ENCODE results near the gene LRRC3.

The LRRC3 gene

GRCh38 chr21:44466351-44466954 is 11.1 kb downstream of the LRRC3 start:
- Histone ChIP-seq H3K27ac (ENCODE audit: low read length, poor library complexity, severe bottlenecking) (no peak overlapping the region), H2BK5ac (ENCODE audit: low read depth, low read length, poor library complexity, severe bottlenecking) (no peak overlapping the region), H4K8ac (ENCODE audit: low read length) (no peak overlapping the region), H3K4ac (ENCODE audit: low read depth in 1 of 2, low read length in 2 of 2) (no peak overlapping the region), H2AFZ (ENCODE audit: low read depth, low read length) (no peak overlapping the region), H2BK120ac (ENCODE audit: low read depth, low read length) (no peak overlapping the region), H3K14ac (ENCODE audit: low read length in 2 of 2) (no peak overlapping the region), H3K36me3 (ENCODE audit: control insufficient read depth in 1 of 2, insufficient read depth in 2 of 2, low read depth in 1 of 2, low read length in 2 of 2) (no peaks in the 10 kb centered on the region), H4K91ac (ENCODE audit: low read length) (no peak overlapping the region), H2BK12ac (ENCODE audit: low read length in 2 of 2) (no peak overlapping the region), H3K4me2 (ENCODE audit: low read length, poor library complexity, severe bottlenecking) (no peak overlapping the region), H3K79me1 (replicated peaks; ENCODE audit: low read length, poor library complexity, severe bottlenecking) (no peaks in the 10 kb centered on the region), H3K9ac (ENCODE audit: low read length) (no peak overlapping the region), H3K18ac (ENCODE audit: low read depth in 1 of 2, low read length in 2 of 2) (no peak overlapping the region), H3K9me3 (ENCODE audit: control insufficient read depth, low read length) (no peaks in the 10 kb centered on the region), H3K23ac (ENCODE audit: low read length in 2 of 2) (no peak overlapping the region), H3K4me3 (ENCODE audit: insufficient read depth in 1 of 2, low read depth in 1 of 2, low read length in 2 of 2) (no peak overlapping the region), H2BK15ac (ENCODE audit: low read depth, poor library complexity, severe bottlenecking) (no peak overlapping the region), H2AK5ac (ENCODE audit: low read length, severe bottlenecking) (no peak overlapping the region), H3K27me3 (ENCODE audit: control insufficient read depth in 1 of 2, insufficient read depth in 1 of 2, low read length in 2 of 2) (peaks cover 0 to 11% of the 10 kb centered on the region in 2 experiments), H3K4me1 (ENCODE audit: control insufficient read depth, insufficient read depth, low read depth, low read length) (no peaks in the 10 kb centered on the region)
- WGBS: 93% methylated on average over 16 of the region's 16 CpGs
- no peak for DNase-seq

- no peak overlapping the region for H2AK5ac ChIP-seq (ENCODE audit: low read length, severe bottlenecking)
- H3K27ac ChIP-seq (ENCODE audit: low read length, poor library complexity, severe bottlenecking): no peak overlapping the region
- no peak for DNase-seq
Measured at GRCh38 chr21:44466996-44467858, 11.9 kb downstream of the LRRC3 start.

DNA sequence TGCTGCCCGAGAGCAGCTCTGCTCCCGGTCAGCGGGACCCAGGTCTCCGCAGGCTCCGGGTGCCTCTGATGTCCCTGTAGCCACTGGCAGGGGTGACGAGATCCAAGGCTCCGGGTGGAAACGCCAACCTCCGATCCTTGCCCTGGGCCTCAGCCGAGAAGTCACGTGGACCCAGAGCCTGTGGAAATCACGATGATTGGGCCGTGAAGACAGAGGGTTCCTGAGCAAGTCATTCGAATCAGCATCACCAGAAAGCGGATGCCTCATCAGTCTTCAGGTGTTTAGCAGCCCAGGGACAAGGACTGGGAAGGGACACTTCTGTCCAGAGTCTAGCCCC is 12.5 kb downstream of the LRRC3 start:
- no peak overlapping the region for H3K23ac ChIP-seq (ENCODE audit: low read length in 2 of 2)
- no peak overlapping the region for H3K14ac ChIP-seq (ENCODE audit: low read length in 2 of 2)
- H3K9me3 ChIP-seq (ENCODE audit: control insufficient read depth, low read length): no peaks in the 10 kb centered on the region
- no peak overlapping the region for H2AK5ac ChIP-seq (ENCODE audit: low read length, severe bottlenecking)
- H2AFZ ChIP-seq (ENCODE audit: low read depth, low read length): no peak overlapping the region
- H2BK120ac ChIP-seq (ENCODE audit: low read depth, low read length): no peak overlapping the region
- no peaks in the 10 kb centered on the region for H3K4me1 ChIP-seq (ENCODE audit: control insufficient read depth, insufficient read depth, low read depth, low read length)
- H2BK15ac ChIP-seq (ENCODE audit: low read depth, poor library complexity, severe bottlenecking): no peak overlapping the region
- no peak overlapping the region for H2BK5ac ChIP-seq (ENCODE audit: low read depth, low read length, poor library complexity, severe bottlenecking)
- H3K4ac ChIP-seq (ENCODE audit: low read depth in 1 of 2, low read length in 2 of 2): no peak overlapping the region
- 90% methylated on average over 15 of the region's 15 CpGs for WGBS
- no peaks in the 10 kb centered on the region for H3K79me1 ChIP-seq (replicated peaks; ENCODE audit: low read length, poor library complexity, severe bottlenecking)
- H3K9ac ChIP-seq (ENCODE audit: low read length): no peak overlapping the region
- no peak overlapping the region for H3K27ac ChIP-seq (ENCODE audit: low read length, poor library complexity, severe bottlenecking)
- no peak overlapping the region for H4K8ac ChIP-seq (ENCODE audit: low read length)
- no peak overlapping the region for H4K91ac ChIP-seq (ENCODE audit: low read length)
- H3K4me3 ChIP-seq (ENCODE audit: insufficient read depth in 1 of 2, low read depth in 1 of 2, low read length in 2 of 2): no peak overlapping the region
- H3K4me2 ChIP-seq (ENCODE audit: low read length, poor library complexity, severe bottlenecking): no peak overlapping the region
- H3K36me3 ChIP-seq (ENCODE audit: control insufficient read depth in 1 of 2, insufficient read depth in 2 of 2, low read depth in 1 of 2, low read length in 2 of 2): no peaks in the 10 kb centered on the region
- no peak for DNase-seq
- H3K18ac ChIP-seq (ENCODE audit: low read depth in 1 of 2, low read length in 2 of 2): no peak overlapping the region
- no peak overlapping the region for H2BK12ac ChIP-seq (ENCODE audit: low read length in 2 of 2)
- H3K27me3 ChIP-seq (ENCODE audit: control insufficient read depth in 1 of 2, insufficient read depth in 1 of 2, low read length in 2 of 2): peaks cover 3 to 11% of the 10 kb centered on the region in 2 experiments

More at GRCh38 chr21:44466996-44467858, 11.9 kb downstream of the LRRC3 start:
- Histone ChIP-seq H2BK15ac (ENCODE audit: low read depth, poor library complexity, severe bottlenecking) (no peak overlapping the region), H4K91ac (ENCODE audit: low read length) (no peak overlapping the region), H3K14ac (ENCODE audit: low read length in 2 of 2) (no peak overlapping the region), H3K4ac (ENCODE audit: low read depth in 1 of 2, low read length in 2 of 2) (no peak overlapping the region), H3K36me3 (ENCODE audit: control insufficient read depth in 1 of 2, insufficient read depth in 2 of 2, low read depth in 1 of 2, low read length in 2 of 2) (no peaks in the 10 kb centered on the region), H3K4me3 (ENCODE audit: insufficient read depth in 1 of 2, low read depth in 1 of 2, low read length in 2 of 2) (no peak overlapping the region), H2BK120ac (ENCODE audit: low read depth, low read length) (no peak overlapping the region), H3K9ac (ENCODE audit: low read length) (no peak overlapping the region), H3K4me1 (ENCODE audit: control insufficient read depth, insufficient read depth, low read depth, low read length) (no peaks in the 10 kb centered on the region), H2BK5ac (ENCODE audit: low read depth, low read length, poor library complexity, severe bottlenecking) (no peak overlapping the region), H2AFZ (ENCODE audit: low read depth, low read length) (no peak overlapping the region), H3K79me1 (replicated peaks; ENCODE audit: low read length, poor library complexity, severe bottlenecking) (no peaks in the 10 kb centered on the region), H3K18ac (ENCODE audit: low read depth in 1 of 2, low read length in 2 of 2) (no peak overlapping the region), H3K4me2 (ENCODE audit: low read length, poor library complexity, severe bottlenecking) (no peak overlapping the region), H3K27me3 (ENCODE audit: control insufficient read depth in 1 of 2, insufficient read depth in 1 of 2, low read length in 2 of 2) (peaks cover 0 to 11% of the 10 kb centered on the region in 2 experiments), H3K23ac (ENCODE audit: low read length in 2 of 2) (no peak overlapping the region), H3K9me3 (ENCODE audit: control insufficient read depth, low read length) (no peaks in the 10 kb centered on the region), H2BK12ac (ENCODE audit: low read length in 2 of 2) (no peak overlapping the region), H4K8ac (ENCODE audit: low read length) (no peak overlapping the region)
- WGBS: 93% methylated on average over 36 of the region's 36 CpGs

GRCh38 chr21:44471341-44471740 is 16.0 kb downstream of the LRRC3 start:
- Histone ChIP-seq H2BK5ac (ENCODE audit: low read depth, low read length, poor library complexity, severe bottlenecking) (no peak overlapping the region), H2BK12ac (ENCODE audit: low read length in 2 of 2) (no peak overlapping the region), H2AK5ac (ENCODE audit: low read length, severe bottlenecking) (no peak overlapping the region), H3K9me3 (ENCODE audit: control insufficient read depth, low read length) (no peaks in the 10 kb centered on the region), H2BK15ac (ENCODE audit: low read depth, poor library complexity, severe bottlenecking) (no peak overlapping the region), H4K91ac (ENCODE audit: low read length) (no peak overlapping the region), H3K14ac (ENCODE audit: low read length in 2 of 2) (no peak overlapping the region), H3K18ac (ENCODE audit: low read depth in 1 of 2, low read length in 2 of 2) (no peak overlapping the region), H3K36me3 (ENCODE audit: control insufficient read depth in 1 of 2, insufficient read depth in 2 of 2, low read depth in 1 of 2, low read length in 2 of 2) (no peaks in the 10 kb centered on the region), H3K23ac (ENCODE audit: low read length in 2 of 2) (no peak overlapping the region), H2AFZ (ENCODE audit: low read depth, low read length) (no peak overlapping the region), H3K9ac (ENCODE audit: low read length) (no peak overlapping the region), H3K79me1 (replicated peaks; ENCODE audit: low read length, poor library complexity, severe bottlenecking) (no peaks in the 10 kb centered on the region), H3K4ac (ENCODE audit: low read depth in 1 of 2, low read length in 2 of 2) (no peak overlapping the region), H3K27ac (ENCODE audit: low read length, poor library complexity, severe bottlenecking) (no peak overlapping the region), H3K4me1 (ENCODE audit: control insufficient read depth, insufficient read depth, low read depth, low read length) (no peaks in the 10 kb centered on the region), H2BK120ac (ENCODE audit: low read depth, low read length) (no peak overlapping the region), H4K8ac (ENCODE audit: low read length) (no peak overlapping the region), H3K4me2 (ENCODE audit: low read length, poor library complexity, severe bottlenecking) (no peak overlapping the region), H3K27me3 (ENCODE audit: control insufficient read depth in 1 of 2, insufficient read depth in 1 of 2, low read length in 2 of 2) (peaks cover 0 to 7% of the 10 kb centered on the region in 2 experiments), H3K4me3 (ENCODE audit: insufficient read depth in 1 of 2, low read depth in 1 of 2, low read length in 2 of 2) (no peak overlapping the region)
- no peak for DNase-seq
